GM12878 (cell line): Measurements from ENCODE around the gene PRKCE. TPM values are rescaled to one million over a fixed set of nuclear protein-coding genes. Genes with fewer than 3 reads are reported as not detected.

Source experiments
- BACH1 ChIP-seq: fragments of 450-650 bp; IDR thresholded peaks from 2 replicates; pipeline ENCODE4 v1.6.1; 2017; ENCODE audit warnings: mild to moderate bottlenecking, borderline replicate concordance
- BCL11A ChIP-seq: IDR thresholded peaks from 2 replicates; pipeline ENCODE4 v1.6.1; 2011; ENCODE audit warnings: low read depth, low read length
- BHLHE40 ChIP-seq, 2 experiments: fragments of 450-650 bp in 1 of 2; IDR thresholded peaks; 2 replicates each; pipeline ENCODE4 v1.6.1; 2011 to 2017; ENCODE audit warnings: low read depth in 2 of 2, borderline replicate concordance in 1 of 2, improper control_type of control experiment in 1 of 2, low read length in 1 of 2, mild to moderate bottlenecking in 1 of 2
- BRCA1 ChIP-seq: IDR thresholded peaks from 2 replicates; pipeline ENCODE4 v1.6.1; 2011; ENCODE audit warnings: low read depth, low read length, improper control_type of control experiment
- CUX1 ChIP-seq: IDR thresholded peaks from 2 replicates; pipeline ENCODE4 v1.6.1; 2012; ENCODE audit warnings: improper control_type of control experiment, low read depth, low read length; ENCODE audit not compliant: insufficient replicate concordance
- DPF2 ChIP-seq: fragments of 450-650 bp; IDR thresholded peaks from 2 replicates; pipeline ENCODE4 v1.6.1; 2017; ENCODE audit warnings: mild to moderate bottlenecking
- FOXK2 ChIP-seq: fragments of 450-650 bp; IDR thresholded peaks from 2 replicates; pipeline ENCODE4 v1.6.1; 2017; ENCODE audit warnings: mild to moderate bottlenecking, moderate library complexity
- GATAD2B ChIP-seq: fragments of 450-650 bp; conservative IDR thresholded peaks from 2 replicates; pipeline ENCODE4 v1.6.1; 2017; ENCODE audit warnings: low read depth, mild to moderate bottlenecking, moderate library complexity
- IKZF2 ChIP-seq, 2 experiments: fragments of 450-650 bp; IDR thresholded peaks; 2 replicates each; pipeline ENCODE4 v1.6.1; 2017; ENCODE audit warnings: mild to moderate bottlenecking in 2 of 2, moderate library complexity in 2 of 2
- MXI1 ChIP-seq: fragments of 150-350 bp; IDR thresholded peaks from 2 replicates; pipeline ENCODE4 v1.6.1; 2011; ENCODE audit warnings: low read depth, mild to moderate bottlenecking, inconsistent platforms, low read length, improper control_type of control experiment
- NFYB ChIP-seq: IDR thresholded peaks from 2 replicates; pipeline ENCODE4 v1.6.1; 2011; ENCODE audit warnings: low read depth, mild to moderate bottlenecking, low read length, improper control_type of control experiment, moderate library complexity; ENCODE audit not compliant: insufficient read depth
- NR2C2 ChIP-seq: IDR thresholded peaks from 2 replicates; pipeline ENCODE4 v1.6.1; 2011; ENCODE audit warnings: borderline replicate concordance, low read depth; ENCODE audit not compliant: control insufficient read depth, insufficient read length
- PML ChIP-seq: IDR thresholded peaks from 2 replicates; pipeline ENCODE4 v1.6.1; 2012; ENCODE audit warnings: low read length, inconsistent platforms
- SUZ12 ChIP-seq: fragments of 200-600 bp; sonication (generic); IDR thresholded peaks from one replicate; pipeline ENCODE4 v1.6.1; 2018; ENCODE audit warnings: antibody characterized with exemption, mild to moderate bottlenecking; ENCODE audit not compliant: unreplicated experiment
- ZBED1 ChIP-seq: IDR thresholded peaks from 2 replicates; pipeline ENCODE4 v1.6.1; 2016; ENCODE audit warnings: borderline replicate concordance
- ZNF217 ChIP-seq: fragments of 450-650 bp; IDR thresholded peaks from 2 replicates; pipeline ENCODE4 v1.6.1; 2017; ENCODE audit warnings: antibody characterized with exemption, mild to moderate bottlenecking
- ZNF24 ChIP-seq: fragments of 450-650 bp; IDR thresholded peaks from 2 replicates; pipeline ENCODE4 v1.6.1; 2017; ENCODE audit warnings: antibody characterized with exemption, mild to moderate bottlenecking
- ZNF622 ChIP-seq: fragments of 450-650 bp; IDR thresholded peaks from 2 replicates; pipeline ENCODE4 v1.6.1; 2017; ENCODE audit warnings: mild to moderate bottlenecking, inconsistent platforms
- polyA plus RNA-seq, 11 experiments: library from polyadenylated mRNA; depleted of rRNA in 4 of 11; unstranded in 6 of 11; stranded (reverse) in 5 of 11; fragments of >200 nt; fragmentation: Nextera tagmentation in 4 of 11; fragmentation: Illumina TruSeq in 1 of 11; extraction: Ambion mirVana in 4 of 11; extraction: Trizol in 1 of 11; gene quantifications; 1 replicate in 1 of 11; 2 replicates in 10 of 11; pipeline versions ENCODE4 v1.2.1 to v1.2.3, GENCODE V29; 2011 to 2016; ENCODE audit warnings: inconsistent platforms in 2 of 11, missing spikeins in 2 of 11, low read depth in 1 of 11
- total RNA-seq, 4 experiments: library from RNA; depleted of rRNA in 3 of 4; stranded (reverse); fragments of >200 nt in 3 of 4; fragmentation: Illumina TruSeq in 1 of 4; extraction: Trizol in 1 of 4; gene quantifications; 2 replicates each; pipeline versions ENCODE4 v1.2.1 to v1.2.3, GENCODE V29; 2013 to 2021

Gene PRKCE
- total and polyA plus RNA-seq, 10 of the 15 experiments (the other 5 are each of a cell fraction or from before 2014, with no cell fraction given) = 2.6 to 28.2 (median 11.3) TPM

- no peak for TF ChIP-seq CUX1
- no peak for TF ChIP-seq MXI1
- 0 out of 2 replicates have a peak, but pooled peaks have one; percentile 60 for TF ChIP-seq GATAD2B
- no peak for TF ChIP-seq SUZ12
- no peak for TF ChIP-seq ZNF24
- no peak for TF ChIP-seq ZNF217
- TF ChIP-seq ZBED1 = no peak
- TF ChIP-seq DPF2 = peak; percentile 78
- no peak for TF ChIP-seq BHLHE40 (IDR thresholded peaks at IDR 0.05; ENCODE audit: borderline replicate concordance in 1 of 2, low read depth in 2 of 2, low read length in 1 of 2)
- no peak for TF ChIP-seq PML
- peak; percentile 93 for TF ChIP-seq IKZF2 (IDR thresholded peaks at IDR 0.05)
- TF ChIP-seq BCL11A = peak; percentile 62; the same call in 1 of the 2 replicates
- no peak for TF ChIP-seq NR2C2
- no peak for TF ChIP-seq BRCA1
- no peak for TF ChIP-seq BACH1
- TF ChIP-seq NFYB = no peak
- no peak for TF ChIP-seq ZNF622
- TF ChIP-seq FOXK2 = no peak
Observed at GRCh38 chr2:45836740-45837139, 185.3 kb downstream of the PRKCE start (continued).
